GM12878 (cell line): ENCODE data around the gene PRC1. TPM values are rescaled to one million over a fixed set of nuclear protein-coding genes. Genes with fewer than 3 reads are reported as not detected.

Experiments
- CBX3 ChIP-seq: fragments of 200-600 bp; sonication (generic); IDR thresholded peaks from 2 replicates; pipeline ENCODE4 v1.6.1; 2016; ENCODE audit warnings: low read depth, borderline replicate concordance
- E2F4 ChIP-seq: IDR thresholded peaks from 2 replicates; pipeline ENCODE4 v1.6.1; 2012; ENCODE audit warnings: low read depth, low read length, improper control_type of control experiment
- FOXM1 ChIP-seq: IDR thresholded peaks from 2 replicates; pipeline ENCODE4 v1.6.1; 2012; ENCODE audit warnings: low read depth, mild to moderate bottlenecking, inconsistent platforms, low read length, moderate library complexity
- HDGF ChIP-seq: fragments of 450-650 bp; IDR thresholded peaks from 2 replicates; pipeline ENCODE4 v1.6.1; 2016; ENCODE audit warnings: antibody characterized with exemption
- IKZF1 ChIP-seq: fragments of 450-650 bp; conservative IDR thresholded peaks from 2 replicates; pipeline ENCODE4 v1.6.1; 2017; ENCODE audit warnings: antibody characterized with exemption, mild to moderate bottlenecking
- IKZF2 ChIP-seq, 2 experiments: fragments of 450-650 bp; IDR thresholded peaks; 2 replicates each; pipeline ENCODE4 v1.6.1; 2017; ENCODE audit warnings: mild to moderate bottlenecking in 2 of 2, moderate library complexity in 2 of 2
- KLF5 ChIP-seq: fragments of 450-650 bp; IDR thresholded peaks from 2 replicates; pipeline ENCODE4 v1.6.1; 2014; ENCODE audit warnings: mild to moderate bottlenecking; ENCODE audit not compliant: partially characterized antibody
- LARP7 ChIP-seq: fragments of 450-650 bp; IDR thresholded peaks from 2 replicates; pipeline ENCODE4 v1.6.1; 2017; ENCODE audit warnings: mild to moderate bottlenecking
- NR2C1 ChIP-seq: fragments of 450-650 bp; IDR thresholded peaks from 2 replicates; pipeline ENCODE4 v1.6.1; 2017; ENCODE audit warnings: antibody characterized with exemption, mild to moderate bottlenecking, moderate library complexity
- NRF1 ChIP-seq: conservative IDR thresholded peaks from 2 replicates; pipeline ENCODE4 v1.6.1; 2011; ENCODE audit warnings: mild to moderate bottlenecking, low read depth, low read length, improper control_type of control experiment
- PML ChIP-seq: IDR thresholded peaks from 2 replicates; pipeline ENCODE4 v1.6.1; 2012; ENCODE audit warnings: low read length, inconsistent platforms
- RELB ChIP-seq: fragments of 450-650 bp; IDR thresholded peaks from 2 replicates; pipeline ENCODE4 v1.6.1; 2017; ENCODE audit warnings: low read depth, mild to moderate bottlenecking, moderate library complexity
- SMC3 ChIP-seq: IDR thresholded peaks from 2 replicates; pipeline ENCODE4 v1.6.1; 2011; ENCODE audit warnings: low read length, improper control_type of control experiment, borderline replicate concordance
- SP1 ChIP-seq: IDR thresholded peaks from one replicate; pipeline ENCODE4 v1.6.1; 2011; ENCODE audit warnings: low read depth, low read length
- YBX1 ChIP-seq: fragments of 450-650 bp; IDR thresholded peaks from 2 replicates; pipeline ENCODE4 v1.6.1; 2016; ENCODE audit warnings: antibody characterized with exemption
- ZNF592 ChIP-seq: fragments of 450-650 bp; IDR thresholded peaks from 2 replicates; pipeline ENCODE4 v1.6.1; 2017; ENCODE audit warnings: mild to moderate bottlenecking, moderate library complexity
- polyA plus RNA-seq, 11 experiments: library from polyadenylated mRNA; depleted of rRNA in 4 of 11; unstranded in 6 of 11; stranded (reverse) in 5 of 11; fragments of >200 nt; fragmentation: Nextera tagmentation in 4 of 11; fragmentation: Illumina TruSeq in 1 of 11; extraction: Ambion mirVana in 4 of 11; extraction: Trizol in 1 of 11; gene quantifications; 1 replicate in 1 of 11; 2 replicates in 10 of 11; pipeline versions ENCODE4 v1.2.1 to v1.2.3, GENCODE V29; 2011 to 2016; ENCODE audit warnings: inconsistent platforms in 2 of 11, missing spikeins in 2 of 11, low read depth in 1 of 11
- total RNA-seq, 4 experiments: library from RNA; depleted of rRNA in 3 of 4; stranded (reverse); fragments of >200 nt in 3 of 4; fragmentation: Illumina TruSeq in 1 of 4; extraction: Trizol in 1 of 4; gene quantifications; 2 replicates each; pipeline versions ENCODE4 v1.2.1 to v1.2.3, GENCODE V29; 2013 to 2021
- TF ChIP-seq, protein P1 (sequence below): fragments of 450-650 bp; formaldehyde crosslinking; IDR thresholded peaks from 2 replicates; pipeline ENCODE4 v1.4.0; 2020; ENCODE audit warnings: mild to moderate bottlenecking, moderate library complexity

The PRC1 gene
- total and polyA plus RNA-seq, 10 of the 15 experiments (the other 5 are each of a cell fraction or from before 2014, with no cell fraction given): 100 to 241 (median 131) TPM

GRCh38 chr15:90931828-90932659 lies 62.3 kb downstream of the PRC1 start, which contains the start of gene HDDC3 (continued):
- TF ChIP-seq E2F4 (0 out of 2 replicates have a peak, but pooled peaks have one; percentile 48), SMC3 (peak; percentile 59), IKZF2 (IDR thresholded peaks at IDR 0.05) (peak; percentile 27 to 46; a peak in 2 of 4 replicates), CBX3 (no peak), PML (no peak), YBX1 (no peak), HDGF (peak; percentile 79; the same call in 1 of the 2 replicates), FOXM1 (no peak), KLF5 (peak; percentile 25), RELB (peak; percentile 48), ZNF592 (peak; percentile 76; the same call in 1 of the 2 replicates), IKZF1 (peak; percentile 67), NRF1 (0 out of 2 replicates have a peak, but pooled peaks have one; percentile 10), LARP7 (peak; percentile 93), SP1 (no peak), NR2C1 (no peak)
- TF ChIP-seq, protein P1, sequence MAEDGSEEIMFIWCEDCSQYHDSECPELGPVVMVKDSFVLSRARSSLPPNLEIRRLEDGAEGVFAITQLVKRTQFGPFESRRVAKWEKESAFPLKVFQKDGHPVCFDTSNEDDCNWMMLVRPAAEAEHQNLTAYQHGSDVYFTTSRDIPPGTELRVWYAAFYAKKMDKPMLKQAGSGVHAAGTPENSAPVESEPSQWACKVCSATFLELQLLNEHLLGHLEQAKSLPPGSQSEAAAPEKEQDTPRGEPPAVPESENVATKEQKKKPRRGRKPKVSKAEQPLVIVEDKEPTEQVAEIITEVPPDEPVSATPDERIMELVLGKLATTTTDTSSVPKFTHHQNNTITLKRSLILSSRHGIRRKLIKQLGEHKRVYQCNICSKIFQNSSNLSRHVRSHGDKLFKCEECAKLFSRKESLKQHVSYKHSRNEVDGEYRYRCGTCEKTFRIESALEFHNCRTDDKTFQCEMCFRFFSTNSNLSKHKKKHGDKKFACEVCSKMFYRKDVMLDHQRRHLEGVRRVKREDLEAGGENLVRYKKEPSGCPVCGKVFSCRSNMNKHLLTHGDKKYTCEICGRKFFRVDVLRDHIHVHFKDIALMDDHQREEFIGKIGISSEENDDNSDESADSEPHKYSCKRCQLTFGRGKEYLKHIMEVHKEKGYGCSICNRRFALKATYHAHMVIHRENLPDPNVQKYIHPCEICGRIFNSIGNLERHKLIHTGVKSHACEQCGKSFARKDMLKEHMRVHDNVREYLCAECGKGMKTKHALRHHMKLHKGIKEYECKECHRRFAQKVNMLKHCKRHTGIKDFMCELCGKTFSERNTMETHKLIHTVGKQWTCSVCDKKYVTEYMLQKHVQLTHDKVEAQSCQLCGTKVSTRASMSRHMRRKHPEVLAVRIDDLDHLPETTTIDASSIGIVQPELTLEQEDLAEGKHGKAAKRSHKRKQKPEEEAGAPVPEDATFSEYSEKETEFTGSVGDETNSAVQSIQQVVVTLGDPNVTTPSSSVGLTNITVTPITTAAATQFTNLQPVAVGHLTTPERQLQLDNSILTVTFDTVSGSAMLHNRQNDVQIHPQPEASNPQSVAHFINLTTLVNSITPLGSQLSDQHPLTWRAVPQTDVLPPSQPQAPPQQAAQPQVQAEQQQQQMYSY (CRISPR knock-in tag): no peak
